HG03039 (cell line): ENCODE data around the gene ERC2.
A peak's percentile ranks its signal among the peaks of the same experiment; 100 is the strongest.

Experiments
- ATAC-seq: cut with Tn5 transposase; IDR thresholded peaks from one replicate; pipeline ENCODE4 v1.9.1; 2021; ENCODE audit warnings: mild to moderate bottlenecking, moderate library complexity; ENCODE audit not compliant: unreplicated experiment

ERC2 gene

DNA sequence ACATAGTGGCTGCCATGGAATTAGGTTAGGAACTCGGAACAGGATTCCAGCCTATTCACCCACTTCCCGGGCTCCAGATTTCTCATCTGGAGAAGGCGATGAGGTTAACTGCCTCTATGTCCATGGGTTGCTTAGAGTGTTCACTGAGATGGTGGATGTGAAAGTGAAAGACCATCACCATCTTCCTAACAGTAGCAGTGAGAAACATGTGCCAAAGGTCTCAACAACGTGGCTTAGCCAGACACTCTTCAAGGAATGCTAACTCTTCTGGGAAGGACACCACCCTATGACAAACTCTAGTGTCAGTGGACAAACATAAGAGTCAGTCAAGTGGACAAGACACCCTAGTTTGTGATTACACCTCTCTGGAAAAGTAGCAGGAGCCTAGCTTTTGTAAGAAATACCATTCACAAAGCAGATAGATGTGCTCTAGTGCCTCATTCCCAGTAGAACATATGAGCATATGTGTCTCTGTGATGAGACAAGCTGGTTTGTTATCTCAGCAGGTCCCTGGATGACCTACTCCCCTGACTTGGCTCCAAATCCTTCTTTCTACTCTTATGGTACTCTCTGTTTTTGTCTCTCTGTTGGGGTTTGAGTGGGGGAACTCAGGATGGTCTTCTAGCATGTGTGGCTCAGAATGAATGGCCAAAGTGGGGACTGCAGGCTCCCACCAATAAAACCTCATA is 770.9 kb downstream of the ERC2 start:
- ATAC-seq: no peak

DNA sequence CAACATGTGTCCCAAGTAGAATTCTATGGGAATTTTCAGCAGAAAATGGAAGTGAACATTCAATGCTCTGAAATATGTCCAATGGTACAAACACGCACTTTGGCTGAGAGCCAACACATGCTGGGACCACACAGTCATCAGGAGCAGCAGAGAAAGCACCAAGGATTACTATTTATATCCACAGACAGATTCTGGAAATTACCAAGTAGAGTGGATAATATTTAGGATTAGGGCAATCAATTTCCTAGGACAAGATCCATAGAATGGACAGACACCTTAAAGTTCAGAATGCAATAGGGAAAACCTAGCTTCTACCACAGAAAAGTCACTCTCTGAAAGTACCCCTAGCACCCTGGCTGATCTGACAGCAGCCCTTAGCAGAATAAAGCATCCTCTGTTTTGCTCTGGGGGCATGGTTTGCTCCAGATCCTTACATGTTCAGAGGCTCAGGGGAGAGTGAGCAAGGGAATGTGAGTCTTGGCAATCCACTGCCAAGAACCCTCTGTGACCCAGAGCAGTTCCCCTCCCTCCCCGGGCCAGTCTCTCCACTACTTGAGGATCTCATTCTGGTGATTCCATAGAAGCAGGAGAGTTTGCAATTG is 775.2 kb downstream of the ERC2 start:
- no peak for ATAC-seq

DNA sequence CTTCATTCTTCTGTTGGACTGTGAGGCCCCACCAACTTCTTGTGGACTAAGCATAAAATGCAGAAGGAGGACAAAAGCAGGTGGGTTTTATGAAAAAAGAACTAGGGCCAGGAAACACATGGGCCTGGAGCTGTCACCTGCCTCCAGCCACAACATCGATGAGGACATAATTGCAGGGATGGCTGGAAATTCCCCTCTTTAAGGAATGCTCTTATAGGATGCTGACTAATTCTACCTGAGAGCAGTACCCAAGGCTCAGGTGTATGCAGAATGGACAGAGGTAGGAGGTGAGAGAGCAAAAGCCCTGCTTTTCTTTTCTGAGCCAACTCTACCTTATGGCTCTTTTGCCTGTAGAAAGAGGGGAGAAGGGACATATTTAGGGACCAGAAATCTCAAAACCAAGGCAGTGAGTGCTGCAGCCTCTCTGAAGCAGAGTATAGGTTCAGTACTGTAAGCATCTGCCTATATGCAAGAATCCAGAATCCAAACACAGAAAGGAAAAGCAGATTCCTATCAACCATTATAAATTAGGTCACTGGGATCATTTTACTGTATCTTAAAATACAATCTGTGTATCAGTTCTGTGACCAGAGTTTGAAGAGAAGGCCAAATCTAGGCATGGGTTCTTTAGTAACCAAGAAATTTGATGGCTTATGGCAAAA is 775.8 kb downstream of the ERC2 start:
- no peak for ATAC-seq

DNA sequence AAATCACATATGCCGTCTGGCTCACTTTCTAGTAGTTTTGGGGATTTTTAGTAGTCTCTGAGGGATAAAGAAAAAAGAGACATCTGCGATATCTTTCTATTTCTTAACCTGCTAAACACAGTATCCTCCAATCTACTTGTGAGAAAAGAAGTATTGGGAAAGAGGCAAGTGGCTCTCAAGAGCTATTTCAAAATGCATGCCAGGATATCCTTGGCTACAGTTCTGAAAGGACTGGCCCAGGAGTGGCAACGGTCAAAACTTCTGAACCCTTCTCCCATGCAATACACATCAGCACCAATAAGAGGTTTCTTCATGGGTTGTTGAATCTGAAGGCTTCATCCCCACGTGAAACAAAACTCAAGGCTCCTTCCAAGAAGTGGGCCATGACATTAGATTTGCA is 777.1 kb downstream of the ERC2 start:
- ATAC-seq: no peak

DNA sequence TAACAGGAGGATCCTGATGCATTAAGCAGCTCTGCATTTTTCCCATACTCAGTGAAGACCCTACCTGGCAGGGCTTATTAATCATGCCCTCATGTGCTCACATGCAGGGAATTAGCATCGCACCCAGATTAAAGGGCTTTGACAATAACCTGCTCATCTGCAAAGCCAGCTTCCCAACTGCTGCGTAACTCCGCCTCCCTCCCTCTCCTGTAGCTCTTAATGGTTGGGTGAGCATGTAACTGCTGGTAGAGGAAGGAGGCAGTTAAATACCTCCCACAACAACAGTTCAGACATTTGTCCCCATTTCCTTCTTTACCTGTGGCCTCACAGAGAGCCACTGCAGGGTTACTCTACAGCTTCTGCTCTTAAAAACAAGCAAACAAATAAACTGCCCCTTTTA is 777.5 kb downstream of the ERC2 start:
- peak; percentile 52 for ATAC-seq

DNA sequence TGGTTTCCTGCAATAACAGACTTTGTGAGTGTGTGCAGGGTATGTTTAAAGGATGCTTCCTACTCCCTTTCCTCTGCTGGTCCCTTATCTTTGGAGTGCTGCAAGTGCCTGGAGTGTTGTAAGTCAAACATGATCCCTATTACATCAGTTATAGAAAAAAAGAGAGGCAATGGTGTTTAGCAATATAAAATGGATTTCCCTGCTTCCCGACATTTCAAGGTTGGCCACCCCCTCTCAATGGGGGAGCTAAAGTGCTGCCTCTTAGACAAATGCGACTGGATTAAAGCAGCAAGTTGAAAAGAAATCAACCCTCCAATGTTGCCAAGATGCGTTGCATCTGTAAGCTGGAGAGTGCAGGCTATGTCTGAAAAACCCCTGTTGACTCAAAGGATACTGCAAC is 778.1 kb downstream of the ERC2 start:
- ATAC-seq: no peak

DNA sequence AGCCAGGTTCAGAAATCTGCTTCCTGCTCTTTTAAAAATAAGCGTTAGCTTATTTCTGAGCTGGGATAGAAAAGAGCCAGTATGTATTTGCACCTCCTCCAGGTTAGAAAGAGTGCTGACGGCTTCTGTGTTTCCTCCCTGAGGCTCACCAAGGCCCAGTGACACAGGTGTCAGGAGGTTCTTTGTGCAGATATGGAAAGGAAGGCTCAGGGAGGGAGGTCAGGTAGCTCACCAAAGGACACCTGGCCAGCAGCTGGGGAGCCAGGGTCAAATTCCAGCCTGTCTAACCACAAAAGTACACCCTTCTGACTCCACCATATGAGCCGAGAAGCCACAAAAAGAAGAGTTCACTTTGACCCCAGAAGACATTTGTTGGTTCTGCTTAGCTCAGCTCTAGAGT is 780.1 kb downstream of the ERC2 start:
- ATAC-seq: no peak

DNA sequence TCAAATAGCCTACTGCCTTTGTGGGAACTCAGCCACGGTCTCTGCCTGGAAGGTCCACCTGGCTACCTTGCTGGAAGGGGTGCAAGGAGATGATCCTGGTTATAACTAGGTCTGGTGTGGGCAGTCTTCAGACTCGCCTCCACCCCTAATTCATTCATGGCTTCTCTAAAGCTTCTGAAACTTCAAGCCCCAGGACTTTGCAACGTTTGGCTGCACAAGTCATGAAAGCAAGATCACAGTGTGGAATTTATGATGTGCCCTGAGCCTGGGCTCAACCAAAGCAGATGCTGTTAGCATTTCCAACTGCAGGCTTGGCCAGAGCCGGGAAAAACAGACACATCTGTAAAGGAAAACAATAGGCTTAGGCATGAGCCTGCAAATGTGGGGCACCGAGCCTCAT is 780.7 kb downstream of the ERC2 start:
- no peak for ATAC-seq

DNA sequence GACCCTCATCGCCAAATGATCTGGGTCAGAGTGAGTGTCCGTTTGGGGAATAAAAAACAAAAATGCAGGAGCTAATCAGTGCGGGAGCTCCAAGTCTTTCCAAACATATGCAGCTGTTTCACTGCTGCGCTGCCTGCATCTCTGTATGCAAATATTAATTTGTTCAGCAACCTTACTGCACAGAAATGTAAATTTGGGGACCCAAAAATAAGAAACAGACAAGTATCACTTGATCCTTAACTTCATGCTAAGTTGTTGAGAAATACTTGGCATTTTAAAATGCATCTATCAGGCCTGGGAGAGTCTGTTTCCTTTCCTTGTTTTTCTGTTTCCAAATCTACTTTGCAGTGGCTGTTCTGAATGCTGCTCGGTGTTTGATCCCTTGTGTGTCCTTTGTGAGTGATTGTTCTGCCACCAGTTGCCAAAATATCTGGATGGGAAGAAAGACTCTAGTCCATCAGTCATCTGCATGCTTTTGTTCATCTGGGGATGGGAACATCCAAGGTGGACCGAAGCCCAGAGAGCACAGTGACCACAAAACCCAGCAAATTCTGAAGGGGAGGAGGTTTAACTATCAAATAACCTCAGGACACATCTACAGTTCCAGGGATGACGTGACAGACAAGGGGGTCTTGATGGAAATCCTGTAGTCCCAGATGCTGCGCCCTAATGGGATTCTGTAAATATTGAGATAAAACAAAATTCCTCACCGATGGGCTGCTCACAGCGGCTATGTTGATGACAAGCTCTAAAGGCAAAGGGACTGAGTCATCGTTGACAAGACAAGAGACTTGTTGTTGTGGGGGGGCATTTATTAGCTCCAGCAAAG is 781.6 kb downstream of the ERC2 start:
- no peak for ATAC-seq

DNA sequence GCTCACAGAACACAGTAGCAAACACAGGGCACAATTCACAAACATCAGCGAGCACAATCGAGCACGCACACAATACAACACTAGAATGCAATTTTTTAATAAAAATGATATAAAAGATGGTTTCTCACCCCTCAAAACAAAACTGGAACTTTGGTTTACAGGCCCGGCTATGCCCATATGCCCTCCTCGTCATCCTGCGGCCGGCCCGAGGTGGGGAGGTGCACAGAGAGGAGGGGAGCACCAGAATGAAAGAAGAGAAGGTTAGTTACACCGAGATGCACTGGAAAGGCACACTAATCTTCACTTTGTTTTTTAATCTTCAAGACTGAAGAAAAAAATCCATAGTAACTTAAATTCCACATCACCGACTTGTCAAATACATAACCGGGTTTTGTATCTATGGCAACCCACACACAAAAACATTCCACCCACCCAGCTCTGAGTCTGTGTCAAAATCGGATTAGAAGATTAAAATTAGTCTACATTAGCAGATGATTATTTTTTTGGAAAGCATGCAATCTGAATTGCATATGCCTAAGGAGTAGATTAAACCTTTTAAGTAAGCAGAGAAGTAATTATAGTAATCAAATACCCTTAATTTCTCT is 784.5 kb downstream of the ERC2 start:
- ATAC-seq: no peak

DNA sequence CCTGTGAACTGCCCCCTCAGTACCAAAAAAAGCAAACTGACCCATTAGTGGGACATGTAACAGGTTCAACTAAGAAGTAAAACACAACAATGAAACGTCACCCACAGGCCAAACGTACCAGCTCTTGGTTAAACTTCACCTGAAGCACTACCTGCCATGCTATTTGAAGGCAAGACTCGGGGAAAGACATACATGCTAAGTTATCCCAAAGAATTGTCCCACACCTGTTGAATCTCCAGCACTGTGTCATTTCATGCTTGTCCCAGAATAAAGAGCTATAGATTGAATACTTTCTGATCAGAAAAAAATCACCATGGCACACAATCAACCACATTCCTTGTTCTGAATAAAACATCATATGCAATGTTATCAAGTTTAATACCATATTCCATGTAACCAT is 785.8 kb downstream of the ERC2 start:
- ATAC-seq: no peak

DNA sequence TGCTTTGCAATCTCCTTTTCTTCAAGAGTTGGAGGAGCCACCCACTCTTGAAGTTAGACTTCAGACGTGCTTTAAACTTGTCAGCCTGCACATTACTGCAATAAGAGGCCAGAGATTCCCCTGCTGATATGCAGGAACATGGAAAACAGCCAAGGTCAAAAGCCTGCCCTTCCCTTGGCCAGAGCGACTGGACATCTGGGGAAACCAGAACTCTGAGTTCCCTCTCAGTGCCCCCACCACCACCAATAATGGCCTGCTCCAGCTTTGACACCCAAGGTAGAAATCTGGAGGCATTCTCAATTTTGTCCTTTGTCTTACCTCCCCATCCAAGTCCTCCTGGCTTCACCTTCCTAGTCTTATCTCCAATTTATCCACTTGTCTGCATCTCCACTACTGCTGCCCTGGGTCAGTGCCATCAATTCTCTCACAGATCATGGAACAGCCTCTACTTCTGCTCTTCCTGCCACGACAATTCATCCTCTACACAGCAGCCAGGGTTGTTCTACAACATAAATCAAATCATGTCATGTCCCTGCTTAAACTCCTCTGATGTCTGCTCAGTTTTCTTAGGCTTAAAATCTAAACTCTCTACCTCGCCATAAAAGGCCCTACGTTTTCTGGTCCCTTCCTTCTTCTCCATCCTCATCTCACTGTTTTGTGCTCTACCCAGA is 789.6 kb downstream of the ERC2 start:
- no peak for ATAC-seq

DNA sequence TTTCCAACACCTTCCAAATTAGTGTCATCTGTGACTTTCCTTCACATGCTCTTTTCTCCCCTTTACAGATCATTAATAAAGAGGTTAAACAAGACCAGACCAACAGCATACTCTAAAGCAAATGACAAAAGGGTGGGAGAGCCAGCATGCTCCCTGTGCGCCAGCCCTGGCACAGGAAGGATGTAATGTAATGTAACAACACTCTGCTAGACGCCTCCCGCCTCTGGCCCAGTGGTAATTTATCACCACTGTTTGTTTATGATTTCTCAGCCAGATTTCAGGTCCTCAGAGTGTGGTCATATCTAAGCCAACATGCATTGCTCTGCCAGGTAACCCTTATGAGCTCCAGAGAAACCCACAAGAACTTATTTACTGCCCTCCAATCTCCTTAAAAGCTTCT is 791.6 kb downstream of the ERC2 start:
- ATAC-seq: no peak

DNA sequence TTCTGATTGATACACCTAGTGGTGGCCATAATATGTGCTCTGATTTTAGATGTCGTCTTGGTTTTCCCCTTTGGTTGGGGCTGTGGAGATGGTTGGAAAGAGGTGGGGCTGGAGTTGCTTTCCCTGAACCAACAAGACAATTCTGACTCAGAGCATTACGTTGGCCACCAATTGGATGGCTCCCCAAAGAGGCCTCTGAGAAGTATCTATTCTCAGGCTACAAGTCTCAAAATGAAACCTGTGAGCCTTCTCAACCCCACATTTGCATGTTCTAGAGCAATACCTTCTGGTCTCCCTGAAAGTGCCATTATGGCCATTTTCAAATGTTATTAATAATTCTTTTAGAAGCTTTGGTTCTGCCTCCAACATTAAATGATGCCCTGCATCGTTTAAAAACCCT is 792.8 kb downstream of the ERC2 start:
- peak; percentile 95 for ATAC-seq

DNA sequence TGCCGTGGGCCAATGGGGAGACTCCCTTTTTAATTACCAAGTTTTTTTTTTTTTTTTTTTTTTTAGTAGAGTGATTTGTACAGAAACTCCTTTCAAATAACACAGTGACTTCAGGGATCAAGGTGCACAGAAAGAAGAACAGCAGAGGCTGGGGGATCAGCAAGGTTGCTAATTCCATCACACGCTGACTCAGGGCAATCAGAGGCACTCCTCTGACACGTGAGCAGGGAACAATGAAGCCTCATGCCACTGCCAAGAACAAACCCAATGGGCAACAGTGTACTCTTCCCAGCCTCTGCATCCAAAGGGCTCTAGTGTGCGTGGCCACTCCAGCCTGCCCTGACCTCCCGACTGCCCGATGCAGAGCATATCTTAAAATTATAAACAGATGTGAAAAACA is 794.5 kb downstream of the ERC2 start:
- no peak for ATAC-seq

DNA sequence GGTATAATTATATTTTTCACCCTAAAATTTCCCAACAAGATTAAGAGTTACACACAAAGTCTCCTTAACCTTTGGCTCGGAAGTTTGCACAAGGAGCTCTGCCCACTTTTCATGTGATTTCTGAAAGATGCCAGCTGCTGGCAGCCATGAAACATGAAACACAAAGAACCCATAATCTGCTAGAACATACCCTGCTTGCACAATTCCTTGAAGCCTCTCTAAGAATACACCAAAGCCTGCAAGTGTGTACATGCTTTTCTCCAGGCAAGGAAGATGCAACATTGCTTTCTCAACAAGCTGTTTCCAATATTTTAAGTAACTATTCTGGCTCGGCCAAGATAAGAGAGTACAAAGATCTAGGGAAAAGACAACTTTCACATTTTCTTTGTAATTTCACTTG is 799.1 kb downstream of the ERC2 start:
- no peak for ATAC-seq

DNA sequence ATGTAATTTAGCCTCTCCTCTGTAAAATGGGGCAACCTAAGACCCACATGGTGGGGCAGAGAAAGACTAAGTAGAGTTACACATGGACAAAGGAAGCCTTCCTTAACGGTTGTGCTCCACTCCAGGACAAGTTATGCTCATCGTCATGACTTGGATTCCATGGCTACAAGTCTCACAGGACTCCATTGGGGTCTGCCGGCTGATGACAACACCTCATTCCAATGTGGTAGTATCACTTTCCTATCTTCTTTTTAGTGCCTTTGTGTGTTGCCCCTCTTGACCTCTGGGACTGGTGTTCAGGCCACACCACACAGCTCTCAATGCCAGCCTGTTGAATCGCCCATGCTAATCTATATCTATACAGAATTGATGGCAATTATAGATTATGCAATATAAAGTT is 799.9 kb downstream of the ERC2 start:
- no peak for ATAC-seq

DNA sequence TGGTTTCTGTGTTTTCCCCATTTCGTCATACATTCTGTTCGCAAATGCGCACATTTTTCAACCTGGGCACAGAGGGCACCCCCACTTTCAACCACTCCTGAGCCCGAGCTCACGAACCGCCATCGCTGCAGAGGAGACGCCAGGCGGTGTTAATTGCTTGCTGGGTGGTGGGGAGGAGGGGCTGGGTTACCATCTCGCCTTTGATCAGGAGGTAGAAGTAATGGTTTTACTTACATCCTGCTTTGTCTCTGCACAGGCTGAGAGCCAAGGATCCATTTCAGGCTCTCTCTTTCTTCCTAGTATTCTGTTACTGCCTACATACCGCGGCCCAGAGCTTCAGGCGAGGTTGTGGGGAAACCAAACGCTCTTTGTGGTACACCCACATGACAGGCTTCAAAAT is 803.9 kb downstream of the ERC2 start:
- ATAC-seq: no peak

DNA sequence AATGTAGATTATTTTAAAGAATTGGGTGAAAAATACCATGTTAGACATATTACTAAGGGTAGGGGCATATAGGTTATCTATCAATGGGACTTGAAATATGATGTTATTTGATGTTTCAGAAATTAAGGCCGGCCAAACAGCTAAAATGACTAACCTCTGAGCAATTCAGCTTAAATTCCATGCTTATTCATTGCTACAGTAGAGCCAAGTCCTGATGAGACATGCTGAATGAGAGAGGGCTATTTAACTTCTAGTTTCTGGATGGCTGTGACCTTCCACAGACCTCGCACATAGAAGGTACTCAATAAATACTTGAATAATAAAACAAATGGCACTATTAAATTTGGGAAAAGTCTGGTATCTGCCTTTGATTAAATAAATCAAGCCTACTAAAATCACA is 805.6 kb downstream of the ERC2 start:
- ATAC-seq: no peak

DNA sequence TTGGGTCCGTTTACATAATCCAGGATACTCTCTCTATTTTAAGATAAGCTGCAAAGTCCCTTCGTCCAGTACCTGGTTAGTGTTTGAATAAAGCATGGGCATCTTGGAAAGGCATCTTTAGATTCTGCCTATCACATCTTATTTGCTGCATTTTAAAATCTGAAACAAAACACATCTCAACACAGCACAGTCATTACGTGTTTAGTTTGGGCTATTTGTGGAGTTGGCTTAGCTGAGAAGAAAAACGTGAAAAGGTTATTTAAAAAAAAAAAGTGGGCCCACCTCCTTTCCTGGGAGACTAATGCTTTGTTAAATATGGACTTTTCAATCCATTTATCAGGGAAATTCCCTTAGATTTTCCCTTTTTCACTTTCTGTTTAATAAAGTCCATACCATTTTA is 806.7 kb downstream of the ERC2 start:
- no peak for ATAC-seq

DNA sequence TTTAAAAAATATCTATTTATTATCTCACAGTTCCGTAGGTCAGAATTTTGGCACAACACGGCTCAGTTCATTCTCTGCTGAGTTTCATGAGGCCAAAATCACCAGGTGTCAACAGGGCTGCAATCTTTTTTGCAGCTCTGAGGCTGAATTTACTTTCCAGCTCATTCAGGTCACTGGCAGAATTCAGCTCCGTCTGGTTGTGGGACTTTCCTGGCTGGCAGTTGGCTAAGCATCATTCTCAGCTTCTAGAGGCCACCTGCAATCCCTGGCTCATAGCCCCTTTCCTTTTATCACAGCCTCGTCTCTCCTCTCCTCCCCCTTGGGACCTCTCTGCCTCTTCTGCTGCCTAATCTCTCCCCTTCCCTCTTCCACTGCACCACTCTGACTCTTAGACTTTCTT is 807.1 kb downstream of the ERC2 start:
- ATAC-seq: no peak
